Activated T-helper 9 cell treated with anti-CD3 and anti-CD28 coated beads, Interleukin-2, amount 50 U/mL, for 16 hours (primary cell): Measurements from ENCODE around the gene ARHGAP33.
"Not testable (repeated sequence)": the region's sequence is repeated elsewhere in the genome, so short reads cannot be mapped to it uniquely, and the experiment has no call there.

ENCODE experiments used
- DNase-seq: peaks from one replicate; pipeline ENCODE4 v3.0.0-alpha.2; 2020; ENCODE audit warnings: low read depth

Gene ARHGAP33

GRCh38 chr19:35796645-35797542 lies 21.5 kb downstream of the ARHGAP33 start:
- no peak for DNase-seq

GRCh38 chr19:35797663-35798062 lies 22.3 kb downstream of the ARHGAP33 start:
- DNase-seq, result no peak

GRCh38 chr19:35801828-35802227 lies 26.5 kb downstream of the ARHGAP33 start:
- no peak for DNase-seq

GRCh38 chr19:35805526-35806102 lies 30.2 kb downstream of the ARHGAP33 start:
- no peak for DNase-seq

- DNase-seq, result no peak
These were observed 31.2 kb downstream of the ARHGAP33 start for GRCh38 chr19:35806597-35806996.

GRCh38 chr19:35807633-35808032 lies 32.3 kb downstream of the ARHGAP33 start:
- DNase-seq, result no peak

GRCh38 chr19:35811317-35812219 lies 36.2 kb downstream of the ARHGAP33 start:
- DNase-seq, result no peak

- DNase-seq, result no peak
These were observed 37.1 kb downstream of the ARHGAP33 start, which contains the start of gene PRODH2 for GRCh38 chr19:35812220-35813042. Gene PRODH2, minus strand, starts transcription at chr19:35812845. Its CDS starts 40 bp downstream, at chr19:35812805.

- DNase-seq, result no peak
These were observed 37.9 kb downstream of the ARHGAP33 start for GRCh38 chr19:35813043-35813890.

- DNase-seq, result no peak
These were observed 40.9 kb downstream of the ARHGAP33 start for GRCh38 chr19:35816262-35816661.

GRCh38 chr19:35816846-35817245 lies 41.5 kb downstream of the ARHGAP33 start:
- no peak for DNase-seq

GRCh38 chr19:35818445-35818844 lies 43.1 kb downstream of the ARHGAP33 start:
- DNase-seq, result no peak

- DNase-seq, result no peak
These were observed 47.2 kb downstream of the ARHGAP33 start for GRCh38 chr19:35822579-35822978.

- DNase-seq, result no peak
These were observed 48.8 kb downstream of the ARHGAP33 start for GRCh38 chr19:35824150-35824549.

- no peak for DNase-seq
These were observed 53.4 kb downstream of the ARHGAP33 start for GRCh38 chr19:35828692-35829301.

GRCh38 chr19:35830986-35831385 lies 55.6 kb downstream of the ARHGAP33 start:
- DNase-seq, result no peak

GRCh38 chr19:35832054-35832453 lies 56.7 kb downstream of the ARHGAP33 start:
- no peak for DNase-seq

- no peak for DNase-seq
These were observed 58.6 kb downstream of the ARHGAP33 start for GRCh38 chr19:35833972-35834371.

- not testable (repeated sequence) for DNase-seq
These were observed 60.7 kb downstream of the ARHGAP33 start for GRCh38 chr19:35836096-35836495.
